Measurements from ENCODE around the gene ABCC8. TPM values are rescaled to one million over a fixed set of nuclear protein-coding genes. Genes with fewer than 3 reads are reported as not detected.

The ABCC8 gene
- total and polyA plus RNA-seq, 2 of the 8 experiments (the other 6 are each of a cell fraction or from before 2014, with no cell fraction given), result 3.7 to 4.9 TPM

- H2BK12ac ChIP-seq (ENCODE audit: low read depth, low read length), result no peak overlapping the region
- no peak overlapping the region for H3K27ac ChIP-seq (ENCODE audit: low read depth, low read length)
- no peaks in the 10 kb centered on the region for H3K79me1 ChIP-seq (ENCODE audit: low read depth, low read length)
- H3K4me1 ChIP-seq (replicated peaks in 1 of 4; ENCODE audit: control insufficient read depth in 3 of 4, insufficient read depth in 4 of 4, low read length in 3 of 4), result no peaks in the 10 kb centered on the region; a peak in 1 of 7 replicates
- H3K23ac ChIP-seq (ENCODE audit: insufficient read length), result no peak overlapping the region
- peaks cover 0 to 1% of the 10 kb centered on the region in 2 experiments for H4K20me1 ChIP-seq (replicated peaks in 1 of 2; ENCODE audit: control insufficient read depth in 1 of 2, insufficient read depth in 2 of 2, low read length in 2 of 2)
- H3K14ac ChIP-seq (ENCODE audit: insufficient read length), result no peak overlapping the region
- ChIA-PET CTCF (ENCODE audit: partially characterized antibody) (interaction anchor here (0.9 to 38.8 kb wide), 5 partner anchors 11 to 117 kb away, joined by 3 to 1414 read pairs (median 4); no protein-coding TSS in a partner anchor), POLR2A (ENCODE audit: partially characterized antibody) (no interaction called here)
- H3K36me3 ChIP-seq (ENCODE audit: control insufficient read depth in 2 of 4, insufficient read depth in 4 of 4, low read length in 3 of 4), result no peaks in the 10 kb centered on the region
- H2BK20ac ChIP-seq (ENCODE audit: low read length), result no peak overlapping the region
- H3K18ac ChIP-seq (ENCODE audit: extremely low read depth, low read length), result no peak overlapping the region
- no peak overlapping the region for H3K4me2 ChIP-seq (ENCODE audit: insufficient read depth in 1 of 2, low read depth in 2 of 2, low read length in 2 of 2)
- no peak for DNase-seq (ENCODE audit: low read depth in 1 of 2, low spot score in 2 of 2)
- 90% methylated on average over 17 of the region's 20 CpGs; no CpG with 5 or more reads in 1 of the 2 experiments for WGBS, 2 experiments (ENCODE audit: extremely low coverage in 1 of 2, insufficient coverage in 1 of 2, insufficient read length in 1 of 2, insufficient replicate concordance in 2 of 2, low coverage in 1 of 2, low lambda C conversion rate in 2 of 2, missing lambda C conversion rate in 1 of 2)
- no peak overlapping the region for H4K8ac ChIP-seq (ENCODE audit: extremely low read depth, insufficient read depth, low read length)
- H2AK5ac ChIP-seq (ENCODE audit: low read depth, low read length), result no peak overlapping the region
- no peaks in the 10 kb centered on the region for H3K79me2 ChIP-seq (ENCODE audit: control insufficient read depth in 1 of 2, insufficient read depth in 2 of 2, low read length in 2 of 2)
- H2BK15ac ChIP-seq (ENCODE audit: low read length), result no peak overlapping the region
- H3K4me3 ChIP-seq (ENCODE audit: extremely low read depth in 1 of 4, insufficient read depth in 2 of 4, low read depth in 3 of 4, low read length in 4 of 4), result no peak overlapping the region
- H2AFZ ChIP-seq (ENCODE audit: low read length), result no peak overlapping the region
- no peak overlapping the region for H2BK5ac ChIP-seq (ENCODE audit: low read depth, low read length)
- no peaks in the 10 kb centered on the region for H3K23me2 ChIP-seq (ENCODE audit: low read depth, low read length)
- H3K9me3 ChIP-seq (ENCODE audit: insufficient read depth in 2 of 2, low read depth in 1 of 2, low read length in 1 of 2), result no peaks in the 10 kb centered on the region
- peaks cover 0 to 6% (median 0%) of the 10 kb centered on the region in 4 experiments; a peak in 3 of 7 replicates for H3K27me3 ChIP-seq (replicated peaks in 1 of 4; ENCODE audit: control insufficient read depth in 3 of 4, extremely low read depth in 1 of 4, insufficient read depth in 3 of 4, low read length in 3 of 4)
- H2BK120ac ChIP-seq (replicated peaks; ENCODE audit: low read depth, low read length), result no peak overlapping the region
- H3K4ac ChIP-seq (replicated peaks; ENCODE audit: insufficient read length, low read depth, low read length), result no peak overlapping the region
- FAIRE-seq, result no peak
- H4K91ac ChIP-seq (replicated peaks; ENCODE audit: insufficient read length, low read length), result no peak overlapping the region
- H3K56ac ChIP-seq (replicated peaks; ENCODE audit: insufficient read length, low read depth, low read length), result no peak overlapping the region
- H4K5ac ChIP-seq (ENCODE audit: insufficient read length, low read depth, low read length), result no peak overlapping the region
- H3K9ac ChIP-seq (replicated peaks in 1 of 4; ENCODE audit: extremely low read depth in 1 of 4, low read depth in 3 of 4, low read length in 3 of 4), result no peak overlapping the region
- TF ChIP-seq SIX5 (IDR thresholded peaks at IDR 0.05; ENCODE audit: low read depth, low read length) (no peak), CTCF (IDR thresholded peaks at IDR 0.05; ENCODE audit: control extremely low read depth in 1 of 3, insufficient read depth in 1 of 3, low read depth in 1 of 3, low read length in 3 of 3) (no peak), USF2 (IDR thresholded peaks at IDR 0.05; ENCODE audit: low read length) (no peak), SP1 (IDR thresholded peaks at IDR 0.05; ENCODE audit: low read depth, low read length) (no peak), POLR2AphosphoS5 (IDR thresholded peaks at IDR 0.05; ENCODE audit: low read depth, low read length) (no peak), SP2 (IDR thresholded peaks at IDR 0.05; ENCODE audit: low read length) (no peak), SUZ12 (IDR thresholded peaks at IDR 0.05; ENCODE audit: low read length) (no peak), CHD2 (IDR thresholded peaks at IDR 0.05; ENCODE audit: low read length) (no peak), MAX (IDR thresholded peaks at IDR 0.05) (no peak), SIRT6 (IDR thresholded peaks at IDR 0.05; ENCODE audit: low read length) (no peak), YY1 (IDR thresholded peaks at IDR 0.05; ENCODE audit: low read depth, low read length) (no peak), NRF1 (IDR thresholded peaks at IDR 0.05; ENCODE audit: low read depth, low read length) (no peak)
These were observed 81.1 kb downstream of the ABCC8 start for GRCh38 chr11:17395554-17395961.
